OCI-LY7 (cell line): Measurements from ENCODE around the gene CGNL1. TPM values are rescaled to one million over a fixed set of nuclear protein-coding genes. Genes with fewer than 3 reads are reported as not detected.

Source experiments
- BruUV-seq: library from RNA; stranded (reverse); fragments of 400-500 nt; replicated peaks from 2 replicates; lab custom pipeline; 2021; lab: Mats Ljungman, UMichigan
- CTCF ChIA-PET: fragments of 300-600 bp; sonication (Branson Sonifier 250); formaldehyde crosslinking; loops from one replicate; lab custom pipeline; 2022; ENCODE audit warnings: antibody characterized with exemption; ENCODE audit not compliant: unreplicated experiment; lab: Charles Lee
- POLR2A ChIA-PET: fragments of 300-600 bp; sonication (Branson Sonifier 250); formaldehyde crosslinking; loops from one replicate; lab custom pipeline; 2022; ENCODE audit warnings: antibody characterized with exemption; lab: Charles Lee
- DNase-seq: peaks from one replicate; pipeline ENCODE4 v3.0.0-alpha.2; 2015; ENCODE audit warnings: low spot score
- H2AFZ ChIP-seq: fragments of 200-600 bp; sonication (generic), shearing (Covaris generic); 2 replicates; pipeline ENCODE4 v1.6.1; 2014; ENCODE audit warnings: mild to moderate bottlenecking, antibody characterized with exemption, low read length, moderate library complexity
- H3K27ac ChIP-seq: fragments of 200-600 bp; sonication (generic); 2 replicates; pipeline ENCODE4 v1.5.1; 2014; ENCODE audit warnings: mixed run types, low read depth, mild to moderate bottlenecking, moderate library complexity, low read length, inconsistent platforms; ENCODE audit not compliant: poor library complexity, severe bottlenecking
- H3K36me3 ChIP-seq: fragments of 200-600 bp; sonication (generic); 2 replicates; pipeline ENCODE4 v1.6.1; 2014; ENCODE audit warnings: mild to moderate bottlenecking, antibody characterized with exemption, low read length, moderate library complexity, mixed read lengths; ENCODE audit not compliant: insufficient read depth
- H3K4me1 ChIP-seq: fragments of 200-600 bp; sonication (generic); 2 replicates; pipeline ENCODE4 v1.5.1; 2014; ENCODE audit warnings: mild to moderate bottlenecking, low read length; ENCODE audit not compliant: insufficient read depth, poor library complexity, severe bottlenecking
- H3K4me2 ChIP-seq: fragments of 200-600 bp; sonication (generic); 2 replicates; pipeline ENCODE4 v1.6.1; 2014; ENCODE audit warnings: mild to moderate bottlenecking, low read length
- H3K4me3 ChIP-seq: fragments of 200-600 bp; sonication (generic); 2 replicates; pipeline ENCODE4 v1.5.1; 2014; ENCODE audit warnings: mild to moderate bottlenecking, low read depth, low read length; ENCODE audit not compliant: poor library complexity, severe bottlenecking
- H3K79me2 ChIP-seq: fragments of 200-600 bp; sonication (generic); 2 replicates; pipeline ENCODE4 v1.6.1; 2016; ENCODE audit warnings: low read depth, mild to moderate bottlenecking, low read length, moderate library complexity, mixed read lengths; ENCODE audit not compliant: insufficient read depth
- H3K9me2 ChIP-seq: fragments of 200-600 bp; sonication (generic); 2 replicates; pipeline ENCODE4 v1.6.1; 2016; ENCODE audit warnings: mild to moderate bottlenecking, low read length, mixed read lengths; ENCODE audit not compliant: insufficient read depth
- H3K9me3 ChIP-seq: fragments of 200-600 bp; sonication (generic); 2 replicates; pipeline ENCODE4 v1.6.1; 2014; ENCODE audit warnings: mild to moderate bottlenecking, mixed run types, low read length, mixed read lengths
- H4K20me1 ChIP-seq: fragments of 200-600 bp; sonication (generic); 2 replicates; pipeline ENCODE4 v1.6.1; 2014; ENCODE audit warnings: mild to moderate bottlenecking, antibody characterized with exemption, low read length, moderate library complexity, mixed read lengths; ENCODE audit not compliant: insufficient read depth
- CTCF ChIP-seq: fragments of 200-600 bp; sonication (generic); conservative IDR thresholded peaks from 2 replicates; pipeline ENCODE4 v1.5.1; 2014; ENCODE audit warnings: mild to moderate bottlenecking, antibody characterized with exemption, low read length, moderate library complexity, mixed read lengths
- EZH2phosphoT487 ChIP-seq: fragments of 200-600 bp; sonication (generic); IDR thresholded peaks from 2 replicates; pipeline ENCODE4 v1.6.1; 2018; ENCODE audit warnings: low read depth, borderline replicate concordance, mild to moderate bottlenecking, mixed run types, antibody characterized with exemption, low read length, moderate library complexity, mixed read lengths
- intact Hi-C: fragments of 100-400 bp; cut with micrococcal nuclease; formaldehyde crosslinking; loops from one replicate; pipeline ENCODE4 v1.10.0; 2022; ENCODE audit not compliant: unreplicated experiment
- total RNA-seq, 2 experiments: library from RNA; depleted of rRNA in 1 of 2; stranded (reverse); fragments of >200 nt in 1 of 2; shearing (Covaris generic) in 1 of 2; gene quantifications; 2 replicates each; pipeline ENCODE4 v1.2.3, GENCODE V29; 2014 to 2022

Gene CGNL1
- total RNA-seq, 2 experiments from 2014 or later, result 0.04 TPM; not detected in 1

- intact Hi-C loops, result no loop called here
- Histone ChIP-seq H3K9me3 (no peaks in the 10 kb centered on the region), H3K9me2 (no peaks in the 10 kb centered on the region), H3K4me1 (no peaks in the 10 kb centered on the region), H4K20me1 (no peaks in the 10 kb centered on the region), H3K79me2 (no peaks in the 10 kb centered on the region), H3K4me3 (no peak overlapping the region), H2AFZ (no peak overlapping the region), H3K36me3 (no peaks in the 10 kb centered on the region), H3K4me2 (no peak overlapping the region), H3K27ac (no peak overlapping the region)
- ChIA-PET POLR2A (no interaction called here), CTCF (no interaction called here)
- no peak for DNase-seq
- no TSS peak for BruUV-seq
- TF ChIP-seq EZH2phosphoT487, result no peak
- no peak for TF ChIP-seq CTCF
Observed at GRCh38 chr15:57367556-57367955, 8.7 kb upstream of the CGNL1 start.

GRCh38 chr15:57370929-57371328 lies 5.4 kb upstream of the CGNL1 start:
- Histone ChIP-seq H3K27ac (no peak overlapping the region), H3K4me1 (no peaks in the 10 kb centered on the region), H3K4me3 (no peak overlapping the region), H3K79me2 (no peaks in the 10 kb centered on the region), H3K4me2 (no peak overlapping the region), H3K36me3 (no peaks in the 10 kb centered on the region), H3K9me3 (no peaks in the 10 kb centered on the region), H4K20me1 (no peaks in the 10 kb centered on the region), H2AFZ (no peak overlapping the region), H3K9me2 (no peaks in the 10 kb centered on the region)
- ChIA-PET POLR2A (no interaction called here), CTCF (no interaction called here)
- DNase-seq, result no peak
- TF ChIP-seq CTCF (no peak), EZH2phosphoT487 (no peak)
- no TSS peak for BruUV-seq
- intact Hi-C loops, result no loop called here

GRCh38 chr15:57373251-57373881 lies 2.9 kb upstream of the CGNL1 start:
- TF ChIP-seq CTCF (no peak), EZH2phosphoT487 (no peak)
- intact Hi-C loops, result no loop called here

More at GRCh38 chr15:57373251-57373881, 2.9 kb upstream of the CGNL1 start:
- Histone ChIP-seq H2AFZ (no peak overlapping the region), H3K36me3 (no peaks in the 10 kb centered on the region), H3K9me2 (no peaks in the 10 kb centered on the region), H3K27ac (no peak overlapping the region), H3K4me3 (no peak overlapping the region), H3K4me1 (no peaks in the 10 kb centered on the region), H3K9me3 (no peaks in the 10 kb centered on the region), H3K79me2 (no peaks in the 10 kb centered on the region), H3K4me2 (no peak overlapping the region), H4K20me1 (no peaks in the 10 kb centered on the region)
- BruUV-seq, result no TSS peak
- CTCF ChIA-PET, result no interaction called here
- DNase-seq, result no peak
- POLR2A ChIA-PET, result interaction anchor here (0.6 kb wide), 1 partner anchor 154 kb away, joined by 3 read pairs; no protein-coding TSS in a partner anchor
